ENCODE measurements around the gene UPB1.

GRCh38 chr22:24525416-24526037, 30.4 kb downstream of the UPB1 start:
- TF ChIP-seq EZH2phosphoT487 (IDR thresholded peaks at IDR 0.05; ENCODE audit: low read length) (no peak), EZH2 (optimal IDR thresholded peaks at IDR 0.05; ENCODE audit: low read depth, low read length) (no peak)
